Measurements from ENCODE around the gene MSI1.

MSI1 gene

GRCh38 chr12:120368789-120369602, at the start of gene MSI1:
MSI1 (minus strand) TSS chr12:120369164; CDS start chr12:120369091, 73 bp downstream.
- no peak for DNase-seq

GRCh38 chr12:120417917-120418580, 49.1 kb upstream of the MSI1 start:
- no peak for DNase-seq

GRCh38 chr12:120416490-120417216, 47.7 kb upstream of the MSI1 start:
- no peak for DNase-seq

DNA sequence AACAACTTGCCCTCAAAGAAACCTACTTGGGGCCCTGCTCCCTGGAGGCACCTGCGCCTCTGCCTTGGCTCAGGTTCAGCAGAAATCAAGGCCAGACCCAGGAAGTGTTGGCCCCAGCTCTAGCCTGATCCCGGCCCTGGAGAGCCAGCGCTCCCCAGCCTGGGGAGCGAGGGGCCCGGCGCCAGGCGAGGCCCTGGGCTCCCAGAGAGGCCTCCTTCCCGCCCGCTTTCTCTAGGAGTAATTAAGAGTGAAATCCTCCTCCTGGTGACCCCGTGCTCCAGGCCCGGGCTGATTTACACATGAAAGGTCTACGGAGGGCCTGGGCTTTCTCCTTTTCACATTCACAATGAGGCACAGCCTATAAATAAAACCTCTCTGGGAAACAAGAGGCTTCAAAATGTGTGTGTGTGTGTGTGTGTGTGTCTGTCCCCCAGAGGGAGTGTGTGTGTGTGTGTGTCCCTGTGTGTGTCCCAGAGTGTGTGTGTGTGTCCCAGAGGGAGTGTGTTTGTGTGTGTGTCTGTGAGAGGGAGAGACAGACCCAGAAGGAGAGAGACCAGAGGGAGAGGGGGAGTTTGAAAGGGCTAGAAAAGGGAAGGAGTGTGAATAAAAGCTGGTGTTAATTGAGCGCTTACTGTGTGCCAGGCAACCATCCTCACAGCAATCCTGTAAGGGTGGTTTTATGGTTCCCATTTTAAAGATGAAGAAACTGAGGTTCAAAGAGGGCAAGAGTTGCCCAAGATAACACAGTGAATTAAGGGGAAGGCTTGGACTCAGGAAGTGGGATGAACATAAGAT, 45.1 kb upstream of the MSI1 start:
- DNase-seq: no peak

GRCh38 chr12:120412421-120412820, 43.5 kb upstream of the MSI1 start:
- no peak for DNase-seq

GRCh38 chr12:120408771-120409170, 39.8 kb upstream of the MSI1 start:
- DNase-seq: no peak

DNA sequence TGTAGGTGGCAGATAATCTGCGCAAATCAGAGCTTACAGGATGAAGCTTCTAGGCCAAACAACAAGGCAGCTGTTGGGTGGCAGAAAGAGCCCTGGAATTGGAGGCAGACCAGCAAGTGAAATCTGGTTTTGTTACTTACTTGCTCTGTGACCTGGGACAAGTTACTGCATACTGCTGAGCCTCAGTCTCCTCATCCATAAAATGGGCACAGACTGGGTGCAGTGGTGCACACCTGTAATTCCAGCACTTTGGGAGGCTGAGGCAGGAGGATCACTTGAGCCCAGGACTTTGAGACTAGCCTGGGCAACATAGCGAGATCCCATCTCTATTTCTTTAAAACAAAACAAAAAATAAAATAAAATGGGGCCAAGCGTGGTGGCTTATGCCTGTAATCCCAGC, 37.6 kb upstream of the MSI1 start:
- no peak for DNase-seq

GRCh38 chr12:120406069-120406468, 37.1 kb upstream of the MSI1 start:
- DNase-seq: no peak

DNA sequence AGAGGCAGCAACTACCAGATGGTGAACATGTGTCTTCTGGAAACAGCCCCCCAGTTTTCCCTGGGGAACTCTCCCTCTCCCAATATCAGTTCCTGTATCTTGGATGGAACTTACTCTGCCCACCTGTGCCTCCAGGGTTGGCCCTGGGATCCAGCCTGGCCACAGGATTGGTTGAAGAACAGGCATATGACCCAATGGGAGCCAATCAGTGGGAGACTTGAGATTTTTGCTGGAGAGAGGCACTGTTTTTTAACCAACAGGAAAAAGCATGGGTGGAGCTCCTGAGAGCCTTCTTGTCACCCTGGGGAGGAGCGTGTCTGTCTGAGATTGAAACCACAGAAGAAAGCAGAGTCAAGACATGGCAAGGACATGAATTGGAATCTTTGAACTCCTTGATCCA, 35.3 kb upstream of the MSI1 start:
- DNase-seq: no peak

DNA sequence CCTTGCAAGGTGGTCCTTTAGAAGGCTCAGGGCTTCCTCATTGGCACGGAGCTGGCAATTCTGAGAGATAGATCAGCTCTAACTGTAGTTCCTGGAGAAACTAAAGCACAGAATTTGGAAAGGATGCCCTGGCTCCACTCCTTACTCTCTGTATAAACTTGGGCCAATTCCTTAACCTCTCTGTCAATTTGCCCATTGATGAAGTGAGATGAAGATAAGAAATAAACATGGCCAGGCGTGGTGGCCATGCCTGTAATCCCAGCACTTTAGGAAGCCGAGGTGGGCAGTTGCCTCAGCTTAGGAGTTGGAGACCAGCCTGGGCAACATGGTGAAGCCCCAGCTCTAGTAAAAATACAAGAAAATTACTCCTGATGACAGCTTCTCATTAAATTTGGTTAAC, 34.9 kb upstream of the MSI1 start:
- no peak for DNase-seq

GRCh38 chr12:120402217-120402616, 33.3 kb upstream of the MSI1 start:
- DNase-seq: no peak

- no peak for DNase-seq
Measured at GRCh38 chr12:120399531-120399930, 30.6 kb upstream of the MSI1 start.

GRCh38 chr12:120397824-120398540, 29.0 kb upstream of the MSI1 start:
- DNase-seq: no peak

DNA sequence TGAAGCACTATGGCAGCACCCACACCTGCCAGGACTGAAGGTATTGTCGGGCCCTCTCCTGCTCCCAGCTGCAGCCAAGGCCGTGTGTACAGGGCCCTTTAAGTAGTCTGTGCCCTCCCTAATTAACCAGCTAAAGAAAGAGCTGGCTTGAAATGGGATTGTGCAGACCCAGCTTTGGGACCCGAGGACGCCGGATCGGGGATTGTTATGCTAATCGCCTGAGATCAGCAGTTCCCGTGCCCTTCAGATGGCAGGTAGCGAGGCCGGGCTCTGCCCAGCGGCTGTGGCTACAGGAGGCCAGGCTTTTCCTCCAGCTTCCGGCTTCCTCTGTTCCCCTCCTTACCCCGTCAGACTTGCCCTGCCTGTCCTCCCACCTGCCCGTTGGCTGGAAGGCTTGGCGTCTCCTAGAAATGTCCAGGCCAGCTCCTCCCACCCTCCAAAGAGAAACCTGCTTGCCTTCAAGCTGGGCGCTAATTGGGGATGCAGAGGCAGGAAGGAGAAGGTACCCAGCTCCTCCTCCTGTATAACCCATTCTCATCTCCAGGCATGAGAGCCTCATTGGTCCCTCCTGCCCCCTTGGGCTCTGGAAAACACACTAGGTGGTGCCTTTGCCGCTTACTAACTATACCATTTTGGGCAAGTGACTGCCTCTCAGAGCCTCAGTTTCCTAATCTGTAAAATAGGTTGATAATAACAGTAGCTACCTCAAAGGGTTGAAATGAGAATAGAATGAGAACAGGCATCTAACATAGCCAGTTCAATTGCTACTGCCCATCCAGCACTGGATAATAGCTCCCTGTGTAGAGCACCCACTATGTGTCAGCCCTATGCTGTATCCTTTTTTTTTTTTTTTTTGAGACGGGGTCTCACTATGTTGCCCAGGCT, 25.8 kb upstream of the MSI1 start:
- no peak for DNase-seq

DNA sequence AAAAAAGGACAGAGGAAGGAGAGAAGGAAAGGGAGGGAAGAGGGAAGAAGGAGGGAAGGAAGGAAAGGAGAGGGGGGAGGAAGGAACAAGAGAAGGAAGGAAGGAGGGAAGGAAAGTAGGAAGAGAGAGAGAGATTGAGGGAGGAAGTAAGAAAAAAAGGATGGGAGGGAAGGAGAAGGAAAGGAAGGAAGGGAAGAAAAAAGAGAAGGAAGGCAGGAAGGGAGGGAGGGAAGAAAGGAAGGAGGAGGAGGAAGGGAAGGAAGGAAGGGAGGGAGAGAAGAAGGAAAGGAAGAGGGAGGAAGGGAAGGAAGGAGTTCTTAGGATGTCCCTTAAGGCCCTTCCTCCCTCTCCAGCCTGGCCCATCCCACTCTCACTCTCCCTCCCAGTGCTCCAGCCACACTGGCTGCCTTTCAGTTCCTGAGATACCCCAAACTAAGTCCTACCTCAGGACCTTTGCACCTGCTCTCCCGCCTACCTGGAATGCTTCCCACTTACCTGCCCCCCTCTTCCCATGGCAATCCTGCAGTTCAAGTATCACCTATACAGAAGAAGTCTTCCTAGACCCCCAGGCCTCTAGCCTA, 21.7 kb upstream of the MSI1 start:
- DNase-seq: no peak

GRCh38 chr12:120388691-120389481, 19.9 kb upstream of the MSI1 start:
- DNase-seq: no peak

DNA sequence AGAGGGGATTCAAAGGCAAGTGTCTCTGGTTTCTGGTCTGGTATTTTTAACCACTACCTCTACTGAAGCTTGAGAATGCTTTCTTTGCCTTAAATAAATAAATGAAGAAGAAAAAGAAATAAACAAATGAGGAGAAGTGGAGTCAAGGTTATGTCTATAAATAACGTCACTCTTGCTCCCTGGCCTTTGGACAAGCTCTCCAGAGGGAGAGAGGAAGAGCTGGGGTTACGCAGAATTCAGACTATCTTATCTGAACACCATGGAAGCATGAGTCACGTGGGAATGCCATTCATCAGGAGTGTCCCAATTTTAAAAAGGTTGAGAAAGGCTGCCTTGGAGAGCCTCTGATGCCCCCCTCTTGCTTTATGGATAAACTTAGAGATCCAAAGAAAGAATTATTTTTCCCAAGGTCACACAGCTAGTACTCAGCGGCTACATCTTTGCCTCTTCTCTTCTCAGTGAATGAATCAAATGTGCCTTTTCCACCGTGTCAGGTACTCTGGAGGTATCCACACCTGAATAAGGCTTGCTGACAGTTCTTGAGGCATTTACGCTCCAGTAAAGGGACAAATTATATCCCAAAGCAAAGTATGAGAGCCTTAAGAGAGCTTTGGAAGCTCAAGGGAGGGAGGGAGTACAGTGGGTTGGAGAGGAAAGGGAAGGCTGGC, 12.9 kb upstream of the MSI1 start:
- DNase-seq: no peak

DNA sequence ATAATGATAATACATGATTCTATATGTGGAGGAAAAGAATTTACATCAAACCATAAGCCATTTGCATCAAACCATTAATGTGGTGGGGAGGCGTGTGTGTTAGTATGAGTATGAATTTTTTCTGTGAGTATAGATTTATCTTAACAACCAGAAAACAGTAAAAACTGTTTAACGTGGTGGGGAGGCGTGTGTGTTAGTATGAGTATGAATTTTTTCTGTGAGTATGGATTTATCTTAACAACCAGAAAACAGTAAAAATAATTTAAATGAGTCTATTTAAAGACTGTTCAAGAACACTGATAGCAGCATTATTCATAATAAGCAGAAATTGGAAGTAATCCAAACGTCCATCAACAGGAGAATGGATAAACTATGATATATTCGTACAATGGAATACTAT, 9.1 kb upstream of the MSI1 start:
- DNase-seq: no peak

DNA sequence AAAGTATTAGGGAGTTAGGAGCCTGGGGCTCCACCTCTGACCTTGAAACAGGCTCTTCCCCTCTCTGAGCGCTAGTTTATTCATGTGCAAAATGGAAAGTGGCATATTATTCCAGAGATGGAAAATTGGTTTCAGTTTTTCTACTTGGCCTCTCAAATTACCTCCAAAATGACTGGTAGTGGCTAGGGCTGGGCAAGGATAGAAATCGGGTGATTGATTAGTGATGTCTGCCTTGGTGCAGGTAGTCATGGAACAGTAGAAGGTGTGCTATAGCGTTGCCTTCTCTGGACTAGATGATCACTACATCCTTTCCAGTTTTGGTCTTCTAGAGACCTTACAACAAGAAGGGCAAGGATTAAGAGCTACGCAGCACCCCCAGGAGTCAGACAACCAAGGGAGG, 8.6 kb upstream of the MSI1 start:
- DNase-seq: no peak
